ENCODE data around the gene VASN. TPM values are rescaled to one million over a fixed set of nuclear protein-coding genes. Genes with fewer than 3 reads are reported as not detected.

VASN gene
- total and polyA plus RNA-seq, 9 of the 15 experiments (the other 6 are each of a cell fraction or from before 2014, with no cell fraction given): 0.01 to 2.5 (median 0.41) TPM; not detected in 1

DNA sequence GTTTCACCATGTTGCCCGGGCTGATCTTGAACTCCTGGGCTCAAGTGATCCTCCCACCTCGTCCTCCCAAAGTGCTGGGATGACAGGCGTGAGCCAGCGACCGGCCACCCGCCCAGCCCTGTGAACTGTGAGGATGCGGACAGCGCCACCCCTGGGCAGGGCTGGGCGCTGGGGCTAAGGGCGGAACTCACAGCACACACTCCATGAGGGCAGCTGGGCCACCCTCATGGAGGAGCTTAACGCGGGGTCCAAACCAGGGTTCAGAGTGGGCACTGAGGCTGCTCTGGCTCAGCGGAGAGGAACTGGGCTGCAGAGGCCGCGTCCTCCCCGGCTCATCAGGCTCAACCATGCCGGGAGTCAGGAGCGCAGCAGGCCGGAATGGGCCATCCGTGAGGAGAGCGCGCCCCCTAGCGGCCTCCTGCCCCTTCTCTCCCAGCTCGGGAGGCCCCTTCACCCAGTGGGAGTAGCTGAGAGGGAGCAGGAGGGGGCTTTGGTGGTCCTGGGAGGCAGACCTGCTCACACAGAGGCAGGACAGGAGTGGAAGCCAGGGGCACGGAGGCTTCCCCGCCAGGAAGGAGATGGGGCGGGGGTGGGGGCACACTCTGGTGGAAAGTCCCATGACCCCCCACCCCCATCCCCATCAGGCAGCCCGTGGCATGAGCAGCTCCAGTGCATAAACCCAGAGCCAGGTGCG lies 30.9 kb downstream of the VASN start (continued):
- no peak for TF ChIP-seq MTA1 (IDR thresholded peaks at IDR 0.05; ENCODE audit: borderline replicate concordance)
- no peak for TF ChIP-seq HNRNPUL1 (IDR thresholded peaks at IDR 0.05; ENCODE audit: low read length)
- no peak for TF ChIP-seq JUNB (CRISPR knock-in tag; conservative IDR thresholded peaks at IDR 0.05)
- TF ChIP-seq TEAD4 (IDR thresholded peaks at IDR 0.05; ENCODE audit: low read length): no peak; the same call in 1 of the 2 replicates
- no peak for TF ChIP-seq TEAD4 (CRISPR knock-in tag; IDR thresholded peaks at IDR 0.05; ENCODE audit: borderline replicate concordance)
- no peak for TF ChIP-seq ZNF274 (IDR thresholded peaks at IDR 0.05; ENCODE audit: borderline replicate concordance, low read depth, low read length)
- no peak for TF ChIP-seq FOXK1 (CRISPR knock-in tag; IDR thresholded peaks at IDR 0.05; ENCODE audit: borderline replicate concordance)
- TF ChIP-seq ZFP1 (CRISPR knock-in tag; IDR thresholded peaks at IDR 0.05): no peak
- no peak for TF ChIP-seq STAT5B (CRISPR knock-in tag; IDR thresholded peaks at IDR 0.05)
- TF ChIP-seq, protein P1, sequence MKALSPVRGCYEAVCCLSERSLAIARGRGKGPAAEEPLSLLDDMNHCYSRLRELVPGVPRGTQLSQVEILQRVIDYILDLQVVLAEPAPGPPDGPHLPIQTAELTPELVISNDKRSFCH (CRISPR knock-in tag; IDR thresholded peaks at IDR 0.05): no peak
- TF ChIP-seq, protein P1 (tag; IDR thresholded peaks at IDR 0.05): no peak
- TF ChIP-seq, protein P2, sequence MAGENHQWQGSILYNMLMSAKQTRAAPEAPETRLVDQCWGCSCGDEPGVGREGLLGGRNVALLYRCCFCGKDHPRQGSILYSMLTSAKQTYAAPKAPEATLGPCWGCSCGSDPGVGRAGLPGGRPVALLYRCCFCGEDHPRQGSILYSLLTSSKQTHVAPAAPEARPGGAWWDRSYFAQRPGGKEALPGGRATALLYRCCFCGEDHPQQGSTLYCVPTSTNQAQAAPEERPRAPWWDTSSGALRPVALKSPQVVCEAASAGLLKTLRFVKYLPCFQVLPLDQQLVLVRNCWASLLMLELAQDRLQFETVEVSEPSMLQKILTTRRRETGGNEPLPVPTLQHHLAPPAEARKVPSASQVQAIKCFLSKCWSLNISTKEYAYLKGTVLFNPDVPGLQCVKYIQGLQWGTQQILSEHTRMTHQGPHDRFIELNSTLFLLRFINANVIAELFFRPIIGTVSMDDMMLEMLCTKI (IDR thresholded peaks at IDR 0.05; ENCODE audit: partially characterized antibody): no peak
- 0 out of 2 replicates have a peak, but pooled peaks have one; percentile 24 for TF ChIP-seq CHD2 (IDR thresholded peaks at IDR 0.05; ENCODE audit: low read depth, low read length)
- TF ChIP-seq, protein P3, sequence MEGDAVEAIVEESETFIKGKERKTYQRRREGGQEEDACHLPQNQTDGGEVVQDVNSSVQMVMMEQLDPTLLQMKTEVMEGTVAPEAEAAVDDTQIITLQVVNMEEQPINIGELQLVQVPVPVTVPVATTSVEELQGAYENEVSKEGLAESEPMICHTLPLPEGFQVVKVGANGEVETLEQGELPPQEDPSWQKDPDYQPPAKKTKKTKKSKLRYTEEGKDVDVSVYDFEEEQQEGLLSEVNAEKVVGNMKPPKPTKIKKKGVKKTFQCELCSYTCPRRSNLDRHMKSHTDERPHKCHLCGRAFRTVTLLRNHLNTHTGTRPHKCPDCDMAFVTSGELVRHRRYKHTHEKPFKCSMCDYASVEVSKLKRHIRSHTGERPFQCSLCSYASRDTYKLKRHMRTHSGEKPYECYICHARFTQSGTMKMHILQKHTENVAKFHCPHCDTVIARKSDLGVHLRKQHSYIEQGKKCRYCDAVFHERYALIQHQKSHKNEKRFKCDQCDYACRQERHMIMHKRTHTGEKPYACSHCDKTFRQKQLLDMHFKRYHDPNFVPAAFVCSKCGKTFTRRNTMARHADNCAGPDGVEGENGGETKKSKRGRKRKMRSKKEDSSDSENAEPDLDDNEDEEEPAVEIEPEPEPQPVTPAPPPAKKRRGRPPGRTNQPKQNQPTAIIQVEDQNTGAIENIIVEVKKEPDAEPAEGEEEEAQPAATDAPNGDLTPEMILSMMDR (IDR thresholded peaks at IDR 0.05 in 2 of 3, conservative IDR thresholded peaks at IDR 0.05 in 1 of 3; ENCODE audit: insufficient read depth in 2 of 3, low read depth in 1 of 3, low read length in 3 of 3): peak; percentile 70 to 90 (median 79)
- peak; percentile 74; the same call in 1 of the 2 replicates for TF ChIP-seq TOE1 (IDR thresholded peaks at IDR 0.05; ENCODE audit: borderline replicate concordance)
- TF ChIP-seq TOE1 (CRISPR knock-in tag; IDR thresholded peaks at IDR 0.05; ENCODE audit: borderline replicate concordance, low read depth): no peak
- peak; percentile 84 for TF ChIP-seq ARID2 (IDR thresholded peaks at IDR 0.05)
- no peak for TF ChIP-seq RCOR1 (IDR thresholded peaks at IDR 0.05; ENCODE audit: borderline replicate concordance in 1 of 2, low read depth in 2 of 2, low read length in 2 of 2)
- no peak for TF ChIP-seq ZNF780A (CRISPR knock-in tag; IDR thresholded peaks at IDR 0.05)
- TF ChIP-seq ZNF282 (CRISPR knock-in tag; IDR thresholded peaks at IDR 0.05): no peak
- TF ChIP-seq ZNF3 (CRISPR knock-in tag; IDR thresholded peaks at IDR 0.05): no peak
- TF ChIP-seq, protein P4, sequence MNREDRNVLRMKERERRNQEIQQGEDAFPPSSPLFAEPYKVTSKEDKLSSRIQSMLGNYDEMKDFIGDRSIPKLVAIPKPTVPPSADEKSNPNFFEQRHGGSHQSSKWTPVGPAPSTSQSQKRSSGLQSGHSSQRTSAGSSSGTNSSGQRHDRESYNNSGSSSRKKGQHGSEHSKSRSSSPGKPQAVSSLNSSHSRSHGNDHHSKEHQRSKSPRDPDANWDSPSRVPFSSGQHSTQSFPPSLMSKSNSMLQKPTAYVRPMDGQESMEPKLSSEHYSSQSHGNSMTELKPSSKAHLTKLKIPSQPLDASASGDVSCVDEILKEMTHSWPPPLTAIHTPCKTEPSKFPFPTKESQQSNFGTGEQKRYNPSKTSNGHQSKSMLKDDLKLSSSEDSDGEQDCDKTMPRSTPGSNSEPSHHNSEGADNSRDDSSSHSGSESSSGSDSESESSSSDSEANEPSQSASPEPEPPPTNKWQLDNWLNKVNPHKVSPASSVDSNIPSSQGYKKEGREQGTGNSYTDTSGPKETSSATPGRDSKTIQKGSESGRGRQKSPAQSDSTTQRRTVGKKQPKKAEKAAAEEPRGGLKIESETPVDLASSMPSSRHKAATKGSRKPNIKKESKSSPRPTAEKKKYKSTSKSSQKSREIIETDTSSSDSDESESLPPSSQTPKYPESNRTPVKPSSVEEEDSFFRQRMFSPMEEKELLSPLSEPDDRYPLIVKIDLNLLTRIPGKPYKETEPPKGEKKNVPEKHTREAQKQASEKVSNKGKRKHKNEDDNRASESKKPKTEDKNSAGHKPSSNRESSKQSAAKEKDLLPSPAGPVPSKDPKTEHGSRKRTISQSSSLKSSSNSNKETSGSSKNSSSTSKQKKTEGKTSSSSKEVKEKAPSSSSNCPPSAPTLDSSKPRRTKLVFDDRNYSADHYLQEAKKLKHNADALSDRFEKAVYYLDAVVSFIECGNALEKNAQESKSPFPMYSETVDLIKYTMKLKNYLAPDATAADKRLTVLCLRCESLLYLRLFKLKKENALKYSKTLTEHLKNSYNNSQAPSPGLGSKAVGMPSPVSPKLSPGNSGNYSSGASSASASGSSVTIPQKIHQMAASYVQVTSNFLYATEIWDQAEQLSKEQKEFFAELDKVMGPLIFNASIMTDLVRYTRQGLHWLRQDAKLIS (CRISPR knock-in tag; IDR thresholded peaks at IDR 0.05): no peak

All from K562 (cell line).